Endothelial cell of umbilical vein (primary cell): ENCODE results near the gene TBC1D30. TPM values are rescaled to one million over a fixed set of nuclear protein-coding genes. Genes with fewer than 3 reads are reported as not detected.

ENCODE experiments used
- BruUV-seq: library from RNA; stranded (reverse); fragments of 400-500 nt; replicated peaks from 2 replicates; lab custom pipeline; 2021; lab: Mats Ljungman, UMichigan
- CTCF ChIA-PET: fragments of 300-600, 350-600 bp; sonication (Branson Sonifier 250); formaldehyde crosslinking; loops from one replicate; lab custom pipeline; 2021; ENCODE audit warnings: antibody characterized with exemption, inconsistent platforms; lab: Charles Lee
- POLR2A ChIA-PET: fragments of 300-600, 350-600 bp; sonication (Branson Sonifier 250); formaldehyde crosslinking; loops from one replicate; lab custom pipeline; 2021; ENCODE audit warnings: antibody characterized with exemption, inconsistent platforms; lab: Charles Lee
- DNase-seq: peaks from one replicate; pipeline ENCODE4 v3.0.0-alpha.2; 2011; ENCODE audit warnings: low read depth, low spot score
- FAIRE-seq: peaks from 2 replicates; lab custom pipeline; 2011; peaks lifted over from hg19 to GRCh38; lab: Jason Lieb, UNC
- H2AFZ ChIP-seq: 2 replicates; pipeline ENCODE4 v1.6.0; 2012; ENCODE audit warnings: low read depth, low read length, control low read depth, inconsistent platforms
- H3K27ac ChIP-seq: 2 replicates; pipeline ENCODE4 v1.5.1; 2011; ENCODE audit warnings: low read depth, mild to moderate bottlenecking, control low read depth, low read length, moderate library complexity; ENCODE audit not compliant: insufficient read depth
- H3K27me3 ChIP-seq, 2 experiments: 2 replicates each; pipeline versions ENCODE4 v1.6.0 to v1.6.1; 2011; ENCODE audit warnings: low read length in 2 of 2, mixed read lengths in 1 of 2; ENCODE audit not compliant: control insufficient read depth in 2 of 2, insufficient read depth in 2 of 2
- H3K36me3 ChIP-seq, 2 experiments: 2 replicates in 1 of 2; 3 replicates in 1 of 2; pipeline ENCODE4 v1.5.1; 2011; ENCODE audit warnings: low read length in 2 of 2, mild to moderate bottlenecking in 1 of 2, moderate library complexity in 1 of 2; ENCODE audit not compliant: control insufficient read depth in 2 of 2, insufficient read depth in 2 of 2; ENCODE audit errors: extremely low read depth in 1 of 2
- H3K4me1 ChIP-seq: 3 replicates; pipeline ENCODE4 v1.5.1; 2011; ENCODE audit warnings: mild to moderate bottlenecking, low read length; ENCODE audit not compliant: control insufficient read depth, insufficient read depth; ENCODE audit errors: extremely low read depth
- H3K4me2 ChIP-seq: 2 replicates; pipeline ENCODE4 v1.6.1; 2011; ENCODE audit warnings: low read length, control low read depth, mixed read lengths; ENCODE audit not compliant: insufficient read depth
- H3K4me3 ChIP-seq, 3 experiments: fragments of 200-600 bp in 1 of 3; sonication (generic), shearing (Covaris generic) in 1 of 3; replicated peaks in 1 of 3; 2 replicates each; pipeline ENCODE4 v1.5.1; 2011 to 2016; ENCODE audit warnings: control low read depth in 3 of 3, low read length in 3 of 3, mild to moderate bottlenecking in 2 of 3, inconsistent platforms in 1 of 3, low read depth in 1 of 3, moderate library complexity in 1 of 3; ENCODE audit not compliant: insufficient read depth in 1 of 3
- H3K79me2 ChIP-seq: 2 replicates; pipeline ENCODE4 v1.6.0; 2012; ENCODE audit warnings: low read length, inconsistent platforms; ENCODE audit not compliant: control insufficient read depth, insufficient read depth
- H3K9ac ChIP-seq: replicated peaks from 2 replicates; pipeline ENCODE3; 2011; ENCODE audit warnings: low read length, control low read depth; ENCODE audit not compliant: insufficient read depth; ENCODE audit errors: extremely low read depth
- H3K9me1 ChIP-seq: replicated peaks from 3 replicates; pipeline ENCODE4 v1.6.0; 2011; ENCODE audit warnings: mild to moderate bottlenecking, low read length; ENCODE audit not compliant: control insufficient read depth, insufficient read depth; ENCODE audit errors: extremely low read depth
- H3K9me3 ChIP-seq: replicated peaks from 2 replicates; pipeline ENCODE4 v1.5.1; 2012; ENCODE audit warnings: low read length, inconsistent platforms; ENCODE audit not compliant: control insufficient read depth, insufficient read depth
- H4K20me1 ChIP-seq: replicated peaks from 2 replicates; pipeline ENCODE3; 2011; ENCODE audit warnings: mild to moderate bottlenecking, low read length; ENCODE audit not compliant: control insufficient read depth, insufficient read depth; ENCODE audit errors: extremely low read depth
- CTCF ChIP-seq, 2 donors: IDR thresholded peaks; 1 replicate in 1 of 2; 2 replicates in 1 of 2; pipeline ENCODE4 v1.5.1; 2011; ENCODE audit warnings: low read length in 2 of 2, mild to moderate bottlenecking in 2 of 2, moderate library complexity in 2 of 2, control low read depth in 1 of 2, inconsistent platforms in 1 of 2, low read depth in 1 of 2; ENCODE audit not compliant: insufficient read depth in 1 of 2; ENCODE audit errors: extremely low read depth in 1 of 2
- EZH2 ChIP-seq: IDR thresholded peaks from 2 replicates; pipeline ENCODE4 v1.6.1; 2012; ENCODE audit warnings: borderline replicate concordance, low read depth, mild to moderate bottlenecking, moderate library complexity, low read length, inconsistent platforms; ENCODE audit not compliant: severe bottlenecking
- FOS ChIP-seq: IDR thresholded peaks from 2 replicates; pipeline ENCODE4 v1.6.1; 2011; ENCODE audit warnings: mild to moderate bottlenecking, low read length, moderate library complexity, borderline replicate concordance; ENCODE audit not compliant: insufficient read depth
- GATA2 ChIP-seq: IDR thresholded peaks from 2 replicates; pipeline ENCODE4 v1.7.0; 2011; ENCODE audit warnings: low read depth, mild to moderate bottlenecking, moderate library complexity, mixed read lengths, low read length; ENCODE audit not compliant: insufficient read length, insufficient read depth
- JUN ChIP-seq: IDR thresholded peaks from 2 replicates; pipeline ENCODE4 v1.6.1; 2011; ENCODE audit warnings: borderline replicate concordance, low read depth; ENCODE audit not compliant: insufficient read length, insufficient read depth
- MAX ChIP-seq: IDR thresholded peaks from 2 replicates; pipeline ENCODE4 v1.6.1; 2011; ENCODE audit not compliant: insufficient read depth, insufficient read length
- MYC ChIP-seq: IDR thresholded peaks from one replicate; pipeline ENCODE4 v1.6.1; 2011; ENCODE audit warnings: mild to moderate bottlenecking, low read depth, low read length
- POLR2A ChIP-seq: IDR thresholded peaks from 2 replicates; pipeline ENCODE4 v1.6.1; 2012; ENCODE audit warnings: low read depth, mild to moderate bottlenecking, control low read depth, low read length
- POLR2AphosphoS5 ChIP-seq: IDR thresholded peaks from 2 replicates; pipeline ENCODE4 v1.6.1; 2012; ENCODE audit warnings: low read depth, mild to moderate bottlenecking, control low read depth, low read length, moderate library complexity; ENCODE audit not compliant: insufficient read depth
- dilution Hi-C: fragments of 300-500 bp; cut with MboI; formaldehyde crosslinking; loops from one replicate; pipeline ENCODE4 v1.15.0; 2019; ENCODE audit warnings: low sequenced_read_pairs; ENCODE audit not compliant: extremely low pct_ligation_motif_present
- intact Hi-C: fragments of 100-400 bp; cut with micrococcal nuclease; formaldehyde crosslinking; loops from one replicate; pipeline ENCODE4 v1.10.0; 2022
- polyA plus RNA-seq, 4 experiments: library from polyadenylated mRNA; depleted of rRNA in 3 of 4; stranded (reverse) in 3 of 4; unstranded in 1 of 4; fragments of >200 nt; gene quantifications; 2 replicates each; pipeline versions ENCODE4 v1.2.1 to v1.2.3, GENCODE V29; 2011 to 2012; ENCODE audit warnings: missing spikeins in 1 of 4
- total RNA-seq: library from RNA; stranded (reverse); gene quantifications from 2 replicates; pipeline ENCODE4 v1.2.3, GENCODE V29; 2021

The TBC1D30 gene
- total and polyA plus RNA-seq, 2 donors (not counting 3 experiments of a cell fraction or from before 2014, with no cell fraction given), result 4.4 to 7.6 TPM

DNA sequence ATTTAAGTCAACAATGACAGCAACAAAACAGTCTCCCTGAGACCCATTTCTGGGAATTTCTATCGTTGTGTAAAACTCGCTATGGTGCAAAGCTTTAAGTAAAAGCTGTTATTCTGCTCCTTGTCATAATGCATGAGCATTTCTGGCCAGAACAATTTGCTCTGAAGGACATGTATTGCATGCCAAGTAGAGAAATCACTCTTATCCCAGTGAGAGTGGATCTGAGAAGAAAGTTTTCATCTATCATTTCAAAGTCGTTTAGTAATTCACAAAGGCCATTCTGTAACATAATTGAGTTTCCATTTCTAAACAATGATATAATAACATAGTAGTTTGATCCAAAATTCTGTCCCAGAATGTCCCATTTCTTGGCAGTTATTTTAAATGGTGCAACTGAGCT, 86.6 kb downstream of the TBC1D30 start:
- dilution Hi-C loops, result no loop called here
- intact Hi-C loops, result no loop called here
- Histone ChIP-seq H3K36me3 (no peaks in the 10 kb centered on the region), H3K9me1 (no peaks in the 10 kb centered on the region), H3K4me3 (no peak overlapping the region), H2AFZ (no peak overlapping the region), H4K20me1 (no peaks in the 10 kb centered on the region), H3K4me2 (no peak overlapping the region), H3K9me3 (no peaks in the 10 kb centered on the region), H3K4me1 (no peaks in the 10 kb centered on the region), H3K27ac (no peak overlapping the region), H3K9ac (no peak overlapping the region), H3K27me3 (peaks cover 11 to 19% of the 10 kb centered on the region in 2 experiments), H3K79me2 (no peaks in the 10 kb centered on the region)
- ChIA-PET POLR2A (interaction anchor here (0.7 kb wide), 1 partner anchor 87 kb away, joined by 6 read pairs; no protein-coding TSS in a partner anchor), CTCF (interaction anchor here (0.6 to 1.0 kb wide), 3 partner anchors 16 to 196 kb away, joined by 3 read pairs; no protein-coding TSS in a partner anchor)
- TF ChIP-seq MYC (no peak), GATA2 (no peak), EZH2 (no peak), MAX (no peak), POLR2A (no peak), FOS (no peak), POLR2AphosphoS5 (no peak), CTCF (IDR thresholded peaks at IDR 0.05; ENCODE audit: extremely low read depth in 1 of 2, insufficient read depth in 1 of 2, low read depth in 1 of 2, low read length in 2 of 2) (no peak), JUN (no peak)
- BruUV-seq, result no TSS peak
- DNase-seq (no peak), FAIRE-seq (no peak)
